WERI-Rb-1 (cell line): ENCODE data around the gene STAT5B.

Experiments used
- DNase-seq: peaks from one replicate; pipeline ENCODE4 v3.0.0-alpha.2; 2020
- H3K27ac ChIP-seq: fragments of 250-450 bp; sonication (Bioruptor Pico); 2 replicates; pipeline ENCODE4 v1.5.1; 2020; ENCODE audit warnings: mild to moderate bottlenecking, moderate library complexity
- H3K27me3 ChIP-seq: fragments of 250-450 bp; sonication (Bioruptor Pico); 2 replicates; pipeline ENCODE4 v1.5.1; 2021; ENCODE audit warnings: mild to moderate bottlenecking, low read depth, moderate library complexity; ENCODE audit not compliant: insufficient read depth, severe bottlenecking
- H3K36me3 ChIP-seq: fragments of 250-450 bp; sonication (Bioruptor Pico); 2 replicates; pipeline ENCODE4 v1.5.1; 2020; ENCODE audit warnings: mild to moderate bottlenecking, moderate library complexity
- H3K4me3 ChIP-seq: 2 replicates; pipeline ENCODE4 v1.5.1; 2011; ENCODE audit warnings: low read depth, mild to moderate bottlenecking, control low read depth, low read length
- H3K9me3 ChIP-seq: fragments of 250-450 bp; sonication (Bioruptor Pico); 2 replicates; pipeline ENCODE4 v1.5.1; 2021; ENCODE audit warnings: mild to moderate bottlenecking, moderate library complexity; ENCODE audit not compliant: severe bottlenecking
- TF ChIP-seq, protein P1 (sequence below): IDR thresholded peaks from 2 replicates; pipeline ENCODE4 v1.5.1; 2011; ENCODE audit warnings: low read depth, mild to moderate bottlenecking, control low read depth, inconsistent platforms, low read length

STAT5B gene

DNA sequence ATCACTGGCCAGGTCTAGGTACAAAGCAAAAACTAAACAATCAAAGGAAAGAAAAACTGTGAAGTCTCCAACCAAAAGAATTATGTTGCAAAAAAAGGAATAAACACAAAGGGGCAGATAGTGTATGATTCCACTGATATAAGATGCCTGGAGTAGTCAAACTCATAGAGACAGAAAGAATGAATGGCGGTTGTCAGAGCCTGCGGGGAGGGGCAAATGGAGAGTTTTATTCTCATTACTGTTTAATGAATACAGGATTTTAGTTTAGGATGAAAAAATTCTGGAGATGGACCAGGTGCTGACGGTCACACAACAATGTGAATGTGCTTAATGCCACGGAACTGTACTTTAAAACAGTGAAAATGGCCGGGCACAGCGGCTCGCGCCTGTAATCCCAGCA, 20.7 kb downstream of the STAT5B start:
- no peak for DNase-seq
- TF ChIP-seq, protein P1, sequence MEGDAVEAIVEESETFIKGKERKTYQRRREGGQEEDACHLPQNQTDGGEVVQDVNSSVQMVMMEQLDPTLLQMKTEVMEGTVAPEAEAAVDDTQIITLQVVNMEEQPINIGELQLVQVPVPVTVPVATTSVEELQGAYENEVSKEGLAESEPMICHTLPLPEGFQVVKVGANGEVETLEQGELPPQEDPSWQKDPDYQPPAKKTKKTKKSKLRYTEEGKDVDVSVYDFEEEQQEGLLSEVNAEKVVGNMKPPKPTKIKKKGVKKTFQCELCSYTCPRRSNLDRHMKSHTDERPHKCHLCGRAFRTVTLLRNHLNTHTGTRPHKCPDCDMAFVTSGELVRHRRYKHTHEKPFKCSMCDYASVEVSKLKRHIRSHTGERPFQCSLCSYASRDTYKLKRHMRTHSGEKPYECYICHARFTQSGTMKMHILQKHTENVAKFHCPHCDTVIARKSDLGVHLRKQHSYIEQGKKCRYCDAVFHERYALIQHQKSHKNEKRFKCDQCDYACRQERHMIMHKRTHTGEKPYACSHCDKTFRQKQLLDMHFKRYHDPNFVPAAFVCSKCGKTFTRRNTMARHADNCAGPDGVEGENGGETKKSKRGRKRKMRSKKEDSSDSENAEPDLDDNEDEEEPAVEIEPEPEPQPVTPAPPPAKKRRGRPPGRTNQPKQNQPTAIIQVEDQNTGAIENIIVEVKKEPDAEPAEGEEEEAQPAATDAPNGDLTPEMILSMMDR = no peak

DNA sequence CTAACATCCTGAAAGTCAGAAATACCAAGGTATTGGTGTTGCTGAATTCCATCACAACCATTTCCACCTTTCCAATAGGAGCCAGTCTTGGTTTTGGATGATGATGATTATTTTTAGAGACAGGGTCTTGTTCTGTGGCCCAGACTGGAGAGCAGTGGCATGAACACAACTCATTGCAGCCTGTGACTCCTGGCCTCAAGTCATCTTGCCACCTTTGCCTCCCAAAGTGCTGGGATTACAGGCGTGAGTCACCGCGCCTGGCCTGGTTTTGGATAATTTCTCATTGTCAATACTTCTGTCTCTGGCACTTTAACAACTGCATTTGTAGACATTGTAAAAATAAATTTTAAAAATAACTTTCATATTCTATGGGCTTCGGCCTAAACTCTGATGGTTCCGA, 22.6 kb downstream of the STAT5B start:
- DNase-seq = no peak
- no peak overlapping the region for H3K27ac ChIP-seq

More for the DNA sequence above, 20.7 kb downstream of the STAT5B start:
- no peak overlapping the region for H3K4me3 ChIP-seq
- H3K9me3 ChIP-seq = no peaks in the 10 kb centered on the region
- H3K27me3 ChIP-seq = no peaks in the 10 kb centered on the region
- H3K36me3 ChIP-seq = no peaks in the 10 kb centered on the region
- H3K27ac ChIP-seq = no peak overlapping the region

DNA sequence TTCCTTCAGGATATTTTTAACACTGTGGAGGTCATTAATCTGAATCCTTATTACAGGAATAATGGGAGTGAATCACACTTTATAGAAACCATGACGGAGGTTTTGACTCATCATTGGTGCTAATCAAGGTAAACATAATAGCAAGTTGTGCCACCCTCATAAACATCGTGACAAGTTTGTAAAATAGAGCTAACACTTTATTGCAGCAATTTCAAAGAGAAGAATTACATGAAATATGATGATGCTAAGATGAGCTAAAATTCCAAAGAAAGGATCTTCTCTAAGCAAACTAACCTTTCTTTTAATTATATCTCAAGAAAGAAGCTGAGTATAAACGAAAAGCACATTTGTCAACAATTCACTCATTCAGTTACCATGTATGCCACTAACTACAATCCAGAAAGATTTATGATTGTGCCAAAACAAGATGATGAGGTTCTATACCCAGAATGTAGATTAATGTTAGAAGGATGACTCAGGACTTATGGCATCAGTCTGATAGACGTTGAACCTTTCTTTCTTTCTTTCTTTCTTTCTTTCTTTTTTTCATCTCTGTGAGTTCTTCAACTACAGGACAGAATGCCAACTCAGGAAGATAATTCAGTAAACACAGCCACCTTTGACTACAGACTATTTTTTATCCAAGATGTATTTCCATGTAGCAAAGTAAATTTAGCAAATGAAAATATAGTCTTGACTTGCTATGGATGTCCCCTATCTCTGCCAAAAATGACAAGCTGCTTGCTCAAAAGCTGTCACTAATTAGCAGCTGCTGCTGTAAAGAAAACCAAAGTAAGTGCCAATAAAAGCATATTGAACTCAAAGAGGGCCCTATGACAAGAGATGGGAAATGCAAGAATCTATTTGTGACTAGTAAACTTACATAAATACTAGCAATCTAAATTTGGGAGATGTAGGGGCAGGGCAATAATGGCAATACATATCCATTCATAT, 23.3 kb downstream of the STAT5B start:
- DNase-seq = no peak
- H3K27ac ChIP-seq = no peak overlapping the region
- H3K27me3 ChIP-seq = no peaks in the 10 kb centered on the region
- no peak overlapping the region for H3K4me3 ChIP-seq
- no peaks in the 10 kb centered on the region for H3K36me3 ChIP-seq
- TF ChIP-seq, protein P1 = no peak
- no peaks in the 10 kb centered on the region for H3K9me3 ChIP-seq

More for the DNA sequence above, 22.6 kb downstream of the STAT5B start:
- TF ChIP-seq, protein P1 = no peak
- H3K27me3 ChIP-seq = no peaks in the 10 kb centered on the region
- H3K9me3 ChIP-seq = no peaks in the 10 kb centered on the region
- no peak overlapping the region for H3K4me3 ChIP-seq
- H3K36me3 ChIP-seq = no peaks in the 10 kb centered on the region

DNA sequence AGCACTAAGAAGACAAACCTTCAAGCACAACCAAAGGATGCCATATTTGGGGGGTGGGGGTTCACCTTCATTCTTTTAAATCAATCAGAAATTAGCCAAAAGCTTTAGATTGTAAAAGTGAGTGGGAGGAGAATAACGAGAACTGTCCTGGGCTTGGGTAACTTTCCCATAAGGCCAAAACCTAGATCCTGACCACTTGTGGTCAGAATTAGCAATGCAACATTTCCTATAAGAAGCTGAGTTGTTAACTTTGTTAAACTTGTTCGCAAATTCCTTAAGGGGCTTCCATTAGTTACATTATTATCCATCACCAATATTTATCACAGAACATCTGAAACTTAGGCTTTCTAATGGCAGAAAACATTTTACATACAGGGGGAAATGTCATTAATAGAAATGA, 25.1 kb downstream of the STAT5B start:
- H3K36me3 ChIP-seq = no peaks in the 10 kb centered on the region
- DNase-seq = no peak
- H3K27ac ChIP-seq = no peak overlapping the region
- no peak overlapping the region for H3K4me3 ChIP-seq
- TF ChIP-seq, protein P1 = peak; percentile 50
- H3K9me3 ChIP-seq = no peaks in the 10 kb centered on the region
- H3K27me3 ChIP-seq = no peaks in the 10 kb centered on the region

DNA sequence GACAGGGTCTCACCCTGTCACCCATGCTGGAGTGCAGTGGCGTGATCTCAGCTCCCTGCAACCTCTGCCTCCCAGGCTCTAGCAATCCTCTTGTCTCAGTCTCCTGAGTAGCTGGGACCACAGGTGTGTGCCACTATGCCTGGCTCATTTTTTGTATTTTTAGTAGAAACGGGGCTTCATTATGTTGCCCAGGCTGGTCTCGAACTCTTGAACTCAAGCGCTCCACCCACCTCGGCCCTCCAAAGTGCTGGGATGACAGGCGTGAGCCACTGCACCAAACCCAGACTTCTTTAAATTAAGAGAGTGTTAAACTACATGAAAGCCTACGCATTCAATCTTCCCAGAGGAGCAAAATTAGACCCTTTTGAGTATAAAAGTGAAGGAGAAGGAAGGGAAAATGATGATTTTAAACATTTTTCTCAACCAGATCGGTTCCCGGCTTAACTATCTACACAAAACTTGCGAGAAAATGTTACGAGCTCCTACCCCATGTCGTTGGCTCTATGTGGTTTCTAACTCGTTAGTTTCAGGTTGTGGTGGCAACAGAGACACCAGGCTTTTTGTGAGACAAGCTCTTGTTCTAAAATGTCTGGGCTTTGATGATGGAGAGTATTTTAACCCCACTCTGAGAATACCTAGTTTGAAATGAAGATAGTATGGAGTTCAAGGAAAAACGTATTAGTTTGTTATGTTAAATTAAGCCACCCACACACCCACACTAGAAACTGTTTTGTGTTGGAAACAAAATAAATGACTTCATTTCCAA, 26.3 kb downstream of the STAT5B start:
- Histone ChIP-seq H3K27me3 (no peaks in the 10 kb centered on the region), H3K36me3 (no peaks in the 10 kb centered on the region), H3K4me3 (no peak overlapping the region), H3K27ac (no peak overlapping the region), H3K9me3 (no peaks in the 10 kb centered on the region)
- DNase-seq = no peak
- TF ChIP-seq, protein P1 = no peak
